Parathyroid adenoma (tissue), 2 donors: ENCODE data around the gene ANKRD55.
"Not testable (repeated sequence)": the region's sequence is repeated elsewhere in the genome, so short reads cannot be mapped to it uniquely, and the experiment has no call there.

Experiments
- H2AFZ ChIP-seq: fragments of 300-600 bp; sonication (generic); one replicate; pipeline ENCODE4 v1.7.0; 2017; ENCODE audit warnings: antibody characterized with exemption, mild to moderate bottlenecking
- H3K27ac ChIP-seq: fragments of 300-600 bp; sonication (generic); one replicate; pipeline ENCODE4 v1.7.0; 2017
- H3K27me3 ChIP-seq: fragments of 300-600 bp; sonication (generic); one replicate; pipeline ENCODE4 v1.7.0; 2017; ENCODE audit warnings: low read length; ENCODE audit not compliant: control insufficient read depth, insufficient read depth
- H3K36me3 ChIP-seq: fragments of 300-600 bp; sonication (generic); one replicate; pipeline ENCODE4 v1.7.0; 2017; ENCODE audit warnings: low read length; ENCODE audit not compliant: control insufficient read depth, insufficient read depth
- H3K4me1 ChIP-seq: fragments of 300-600 bp; sonication (generic); one replicate; pipeline ENCODE4 v1.7.0; 2017; ENCODE audit warnings: control low read depth
- H3K4me2 ChIP-seq: fragments of 300-600 bp; sonication (generic); one replicate; pipeline ENCODE4 v1.7.0; 2017; ENCODE audit warnings: low read length
- H3K4me3 ChIP-seq: fragments of 300-600 bp; sonication (generic); one replicate; pipeline ENCODE4 v1.7.0; 2017; ENCODE audit warnings: low read depth, low read length
- H3K79me2 ChIP-seq: fragments of 300-600 bp; sonication (generic); one replicate; pipeline ENCODE4 v1.7.0; 2017; ENCODE audit warnings: control low read depth
- H3K9ac ChIP-seq: fragments of 300-600 bp; sonication (generic); one replicate; pipeline ENCODE4 v1.7.0; 2017; ENCODE audit warnings: mild to moderate bottlenecking
- H3K9me3 ChIP-seq: fragments of 300-600 bp; sonication (generic); one replicate; pipeline ENCODE4 v1.7.0; 2017; ENCODE audit warnings: low read length; ENCODE audit not compliant: control insufficient read depth
- TF ChIP-seq, protein P1 (sequence below): fragments of 300-600 bp; sonication (generic); IDR thresholded peaks from one replicate; pipeline ENCODE4 v1.7.0; 2017; ENCODE audit warnings: antibody characterized with exemption, mild to moderate bottlenecking
- donor health status: primary hyperparathyroidism.

The ANKRD55 gene

DNA sequence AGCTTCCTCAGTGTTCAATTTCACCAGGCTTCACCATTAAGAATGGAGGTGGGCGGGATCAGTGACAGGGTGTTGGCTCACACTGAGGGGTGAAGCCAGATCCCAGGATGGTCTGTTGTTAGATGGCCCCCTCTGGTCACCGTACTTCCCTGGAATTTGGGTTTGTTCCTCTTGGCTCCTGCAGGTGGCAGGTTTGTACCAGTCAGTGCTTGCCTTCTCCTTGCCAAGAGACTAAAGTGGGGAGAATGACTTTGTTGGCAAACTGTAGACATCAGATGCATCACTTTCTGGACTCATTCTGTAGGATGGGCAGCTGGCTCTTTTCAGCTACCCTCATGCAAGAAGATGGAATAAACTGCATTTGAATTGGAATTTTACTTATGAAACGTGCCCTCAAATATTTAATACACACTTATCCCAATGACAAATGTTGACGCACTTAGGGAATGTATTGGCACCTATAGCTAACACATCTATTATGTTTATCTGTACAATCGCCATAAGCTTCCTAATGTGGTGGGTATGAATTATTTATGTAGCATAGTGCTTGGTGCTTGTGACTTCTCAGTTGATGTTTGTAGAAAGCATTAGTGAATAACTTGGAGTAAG lies 31.4 kb upstream of the ANKRD55 start:
- TF ChIP-seq, protein P1, sequence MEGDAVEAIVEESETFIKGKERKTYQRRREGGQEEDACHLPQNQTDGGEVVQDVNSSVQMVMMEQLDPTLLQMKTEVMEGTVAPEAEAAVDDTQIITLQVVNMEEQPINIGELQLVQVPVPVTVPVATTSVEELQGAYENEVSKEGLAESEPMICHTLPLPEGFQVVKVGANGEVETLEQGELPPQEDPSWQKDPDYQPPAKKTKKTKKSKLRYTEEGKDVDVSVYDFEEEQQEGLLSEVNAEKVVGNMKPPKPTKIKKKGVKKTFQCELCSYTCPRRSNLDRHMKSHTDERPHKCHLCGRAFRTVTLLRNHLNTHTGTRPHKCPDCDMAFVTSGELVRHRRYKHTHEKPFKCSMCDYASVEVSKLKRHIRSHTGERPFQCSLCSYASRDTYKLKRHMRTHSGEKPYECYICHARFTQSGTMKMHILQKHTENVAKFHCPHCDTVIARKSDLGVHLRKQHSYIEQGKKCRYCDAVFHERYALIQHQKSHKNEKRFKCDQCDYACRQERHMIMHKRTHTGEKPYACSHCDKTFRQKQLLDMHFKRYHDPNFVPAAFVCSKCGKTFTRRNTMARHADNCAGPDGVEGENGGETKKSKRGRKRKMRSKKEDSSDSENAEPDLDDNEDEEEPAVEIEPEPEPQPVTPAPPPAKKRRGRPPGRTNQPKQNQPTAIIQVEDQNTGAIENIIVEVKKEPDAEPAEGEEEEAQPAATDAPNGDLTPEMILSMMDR: peak; percentile 72
- H2AFZ ChIP-seq: no peak overlapping the region
- no peak overlapping the region for H3K27ac ChIP-seq
- H3K79me2 ChIP-seq: no peaks in the 10 kb centered on the region
- H3K27me3 ChIP-seq: no peaks in the 10 kb centered on the region
- no peak overlapping the region for H3K4me2 ChIP-seq
- no peaks in the 10 kb centered on the region for H3K9me3 ChIP-seq
- H3K4me1 ChIP-seq: no peaks in the 10 kb centered on the region
- no peak overlapping the region for H3K4me3 ChIP-seq
- no peak overlapping the region for H3K9ac ChIP-seq
- no peaks in the 10 kb centered on the region for H3K36me3 ChIP-seq

- H3K79me2 ChIP-seq: no peaks in the 10 kb centered on the region
- TF ChIP-seq, protein P1: no peak
- H3K9ac ChIP-seq: no peak overlapping the region
- no peak overlapping the region for H2AFZ ChIP-seq
- no peak overlapping the region for H3K4me2 ChIP-seq
- no peaks in the 10 kb centered on the region for H3K9me3 ChIP-seq
- no peaks in the 10 kb centered on the region for H3K27me3 ChIP-seq
- H3K36me3 ChIP-seq: no peaks in the 10 kb centered on the region
- no peak overlapping the region for H3K27ac ChIP-seq
- H3K4me3 ChIP-seq: no peak overlapping the region
- H3K4me1 ChIP-seq: no peaks in the 10 kb centered on the region
Measured at GRCh38 chr5:56262279-56262678, 29.1 kb upstream of the ANKRD55 start.

GRCh38 chr5:56259002-56259511 lies 25.9 kb upstream of the ANKRD55 start:
- TF ChIP-seq, protein P1: no peak
- no peak overlapping the region for H3K27ac ChIP-seq

DNA sequence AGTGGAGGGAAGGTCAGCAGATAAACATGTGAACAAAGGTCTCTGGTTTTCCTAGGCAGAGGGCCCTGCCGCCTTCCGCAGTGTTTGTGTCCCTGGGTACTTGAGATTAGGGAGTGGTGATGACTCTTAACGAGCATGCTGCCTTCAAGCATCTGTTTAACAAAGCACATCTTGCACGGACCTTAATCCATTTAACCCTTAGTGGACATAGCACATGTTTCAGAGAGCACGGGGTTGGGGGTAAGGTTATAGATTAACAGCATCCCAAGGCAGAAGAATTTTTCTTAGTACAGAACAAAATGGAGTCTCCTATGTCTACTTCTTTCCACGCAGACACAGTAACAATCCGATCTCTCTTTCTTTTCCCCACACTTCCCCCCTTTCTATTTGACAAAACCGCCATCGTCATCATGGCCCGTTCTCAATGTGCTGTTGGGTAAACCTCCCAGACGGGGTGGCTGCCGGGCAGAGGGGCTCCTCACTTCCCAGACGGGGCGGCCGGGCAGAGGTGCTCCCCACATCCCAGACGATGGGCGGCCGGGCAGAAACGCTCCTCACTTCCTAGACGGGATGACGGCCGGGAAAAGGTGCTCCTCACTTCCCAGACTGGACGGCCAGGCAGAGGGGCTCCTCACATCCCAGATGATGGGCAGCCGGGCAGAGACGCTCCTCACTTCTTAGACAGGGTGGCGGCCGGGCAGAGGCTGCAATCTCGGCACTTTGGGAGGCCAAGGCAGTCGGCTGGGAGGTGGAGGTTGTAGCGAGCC lies 24.8 kb upstream of the ANKRD55 start:
- H3K27me3 ChIP-seq: not testable (repeated sequence)

More at GRCh38 chr5:56259002-56259511, 25.9 kb upstream of the ANKRD55 start:
- Histone ChIP-seq H2AFZ (no peak overlapping the region), H3K9me3 (no peaks in the 10 kb centered on the region), H3K4me1 (no peaks in the 10 kb centered on the region), H3K4me3 (no peak overlapping the region), H3K79me2 (no peaks in the 10 kb centered on the region), H3K4me2 (no peak overlapping the region), H3K36me3 (peaks cover 2% of the 10 kb centered on the region), H3K9ac (no peak overlapping the region), H3K27me3 (no peaks in the 10 kb centered on the region)

DNA sequence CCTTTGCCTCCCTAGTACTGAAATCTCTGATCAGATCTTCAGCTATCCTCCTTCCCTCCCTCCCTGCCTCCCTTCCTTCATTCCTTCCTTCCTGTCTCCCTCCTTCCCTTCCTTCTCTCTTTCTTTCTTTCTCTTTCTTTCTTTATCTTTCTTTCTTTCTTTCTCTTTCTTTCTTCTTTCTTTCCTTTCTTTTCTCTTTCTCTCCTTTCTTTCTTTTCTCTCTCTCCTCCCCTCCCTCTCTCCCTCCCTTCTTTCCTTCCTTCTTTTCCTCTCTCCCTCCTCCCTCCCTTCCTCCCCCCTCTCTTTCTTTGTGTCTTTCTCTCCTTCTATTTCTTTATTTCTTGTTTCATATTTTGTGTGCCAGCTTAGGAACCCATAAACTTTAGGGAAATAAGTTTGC lies 23.9 kb upstream of the ANKRD55 start:
- H3K27me3 ChIP-seq: no peaks in the 10 kb centered on the region
- no peaks in the 10 kb centered on the region for H3K79me2 ChIP-seq
- H3K4me1 ChIP-seq: no peaks in the 10 kb centered on the region
- H3K9ac ChIP-seq: no peak overlapping the region
- no peak overlapping the region for H3K27ac ChIP-seq
- H3K4me2 ChIP-seq: no peak overlapping the region
- H3K36me3 ChIP-seq: peaks cover 2% of the 10 kb centered on the region
- no peaks in the 10 kb centered on the region for H3K9me3 ChIP-seq
- no peak overlapping the region for H3K4me3 ChIP-seq
- H2AFZ ChIP-seq: no peak overlapping the region
- TF ChIP-seq, protein P1: no peak

More for the DNA sequence above, 24.8 kb upstream of the ANKRD55 start:
- not testable (repeated sequence) for H3K27ac ChIP-seq, H3K4me2 ChIP-seq, H3K79me2 ChIP-seq, H3K4me3 ChIP-seq, H3K4me1 ChIP-seq, H2AFZ ChIP-seq, H3K9ac ChIP-seq, H3K36me3 ChIP-seq, H3K9me3 ChIP-seq
